Common myeloid progenitor, CD34-positive (primary cell): ENCODE measurements around the gene PCED1B.

Experiments
- CTCF ChIA-PET: fragments of 350-600 bp; sonication (Branson Sonifier 250); formaldehyde crosslinking; loops from one replicate; lab custom pipeline; 2021; ENCODE audit warnings: antibody characterized with exemption; lab: Charles Lee
- POLR2A ChIA-PET: fragments of 350-600 bp; sonication (Branson Sonifier 250); formaldehyde crosslinking; loops from one replicate; lab custom pipeline; 2021; ENCODE audit warnings: antibody characterized with exemption; lab: Charles Lee
- DNase-seq, 3 donors: peaks; one replicate each; pipeline versions ENCODE4 v3.0.0 to v3.0.0-alpha.2; 2013
- H3K27ac ChIP-seq, 2 experiments: 1 replicate in 1 of 2; 2 replicates in 1 of 2; pipeline ENCODE4 v1.7.0; 2013; ENCODE audit warnings: inconsistent platforms in 2 of 2, low read length in 2 of 2, mild to moderate bottlenecking in 2 of 2, low read depth in 1 of 2, moderate library complexity in 1 of 2; ENCODE audit not compliant: severe bottlenecking in 2 of 2, insufficient read depth in 1 of 2, poor library complexity in 1 of 2
- H3K27me3 ChIP-seq, 5 experiments: replicated peaks in 2 of 5; 1 replicate in 3 of 5; 2 replicates in 2 of 5; pipeline versions ENCODE4 v1.6.1 to v1.7.0; 2013; ENCODE audit warnings: low read length in 4 of 5, mild to moderate bottlenecking in 2 of 5, moderate library complexity in 2 of 5, inconsistent platforms in 1 of 5; ENCODE audit not compliant: insufficient read depth in 5 of 5, control insufficient read depth in 4 of 5
- H3K36me3 ChIP-seq, 4 experiments: 1 replicate in 2 of 4; 2 replicates in 2 of 4; pipeline versions ENCODE4 v1.6.1 to v1.7.0; 2013; ENCODE audit warnings: low read length in 3 of 4, control low read depth in 1 of 4, mild to moderate bottlenecking in 1 of 4; ENCODE audit not compliant: control insufficient read depth in 4 of 4, insufficient read depth in 4 of 4
- H3K4me1 ChIP-seq, 4 experiments: 1 replicate in 3 of 4; 2 replicates in 1 of 4; pipeline versions ENCODE4 v1.6.1 to v1.7.1; 2013; ENCODE audit warnings: low read length in 3 of 4, mild to moderate bottlenecking in 3 of 4, control low read depth in 1 of 4, inconsistent platforms in 1 of 4, moderate library complexity in 1 of 4; ENCODE audit not compliant: control insufficient read depth in 4 of 4, insufficient read depth in 4 of 4; ENCODE audit errors: control extremely low read depth in 1 of 4
- H3K4me3 ChIP-seq, 7 experiments: 1 replicate in 4 of 7; 2 replicates in 3 of 7; pipeline versions ENCODE4 v1.5.1 to v1.7.0; 2013; ENCODE audit warnings: mild to moderate bottlenecking in 7 of 7, low read length in 6 of 7, moderate library complexity in 6 of 7, inconsistent platforms in 2 of 7, low read depth in 2 of 7, control low read depth in 1 of 7; ENCODE audit not compliant: insufficient read depth in 4 of 7, control insufficient read depth in 1 of 7; ENCODE audit errors: extremely low read depth in 1 of 7
- H3K9me3 ChIP-seq, 5 experiments: 1 replicate in 4 of 5; 2 replicates in 1 of 5; pipeline versions ENCODE4 v1.6.1 to v1.7.1; 2013; ENCODE audit warnings: low read length in 4 of 5, mild to moderate bottlenecking in 2 of 5, inconsistent platforms in 1 of 5, low read depth in 1 of 5, moderate library complexity in 1 of 5; ENCODE audit not compliant: control insufficient read depth in 4 of 5, insufficient read depth in 2 of 5; ENCODE audit errors: control extremely low read depth in 1 of 5
- WGBS: methylation state at CpG from one replicate; pipeline ENCODE4 v1.1.5; 2013; ENCODE audit not compliant: insufficient coverage; 5-methylcytosine and 5-hydroxymethylcytosine counted together

Gene PCED1B

GRCh38 chr12:47066278-47067025 lies 13.0 kb upstream of the PCED1B start:
- 95% methylated on average over 5 of the region's 6 CpGs for WGBS

GRCh38 chr12:47067176-47067575 lies 12.2 kb upstream of the PCED1B start:
- DNase-seq = no peak
- no peaks in the 10 kb centered on the region for H3K27me3 ChIP-seq
- 100% methylated on average over 1 of the region's 1 CpG for WGBS
- H3K4me1 ChIP-seq = no peaks in the 10 kb centered on the region
- H3K27ac ChIP-seq = no peak overlapping the region
- H3K4me3 ChIP-seq = no peak overlapping the region
- CTCF ChIA-PET = interaction anchor here (4.9 kb wide), 1 partner anchor 12 kb away, joined by 23 read pairs; the partner anchor contains the start of genes AMIGO2 and PCED1B
- no peaks in the 10 kb centered on the region for H3K36me3 ChIP-seq
- POLR2A ChIA-PET = no interaction called here
- no peaks in the 10 kb centered on the region for H3K9me3 ChIP-seq

More at GRCh38 chr12:47066278-47067025, 13.0 kb upstream of the PCED1B start:
- H3K27me3 ChIP-seq = no peaks in the 10 kb centered on the region
- no peaks in the 10 kb centered on the region for H3K36me3 ChIP-seq
- no peaks in the 10 kb centered on the region for H3K4me1 ChIP-seq
- no peak for DNase-seq
- POLR2A ChIA-PET = interaction anchor here (0.6 kb wide), 1 partner anchor 21 kb away, joined by 3 read pairs; no protein-coding TSS in a partner anchor
- CTCF ChIA-PET = interaction anchor here (0.7 kb wide), 1 partner anchor 219 kb away, joined by 4 read pairs; no protein-coding TSS in a partner anchor
- no peak overlapping the region for H3K4me3 ChIP-seq
- H3K27ac ChIP-seq = no peak overlapping the region
- no peaks in the 10 kb centered on the region for H3K9me3 ChIP-seq

GRCh38 chr12:47067771-47068431 lies 11.5 kb upstream of the PCED1B start:
- Histone ChIP-seq H3K27ac (no peak overlapping the region), H3K4me3 (no peak overlapping the region), H3K9me3 (no peaks in the 10 kb centered on the region), H3K36me3 (no peaks in the 10 kb centered on the region), H3K27me3 (no peaks in the 10 kb centered on the region), H3K4me1 (no peaks in the 10 kb centered on the region)
- ChIA-PET CTCF (interaction anchor here (4.9 kb wide), 1 partner anchor 12 kb away, joined by 23 read pairs; the partner anchor contains the start of genes AMIGO2 and PCED1B), POLR2A (interaction anchor here (0.7 kb wide), 1 partner anchor 45 kb away, joined by 4 read pairs; no protein-coding TSS in a partner anchor)
- whole genome bisulfite sequencing = 100% methylated on average over 1 of the region's 5 CpGs
- no peak for DNase-seq

- no peaks in the 10 kb centered on the region for H3K36me3 ChIP-seq
- CTCF ChIA-PET = interaction anchor here (1.0 to 4.9 kb wide), 5 partner anchors 10 to 329 kb away, joined by 3 to 23 read pairs (median 4); partner anchors contain the start of genes AMIGO2 and PCED1B
- 94% methylated on average over 6 of the region's 6 CpGs for WGBS
- no peaks in the 10 kb centered on the region for H3K9me3 ChIP-seq
- POLR2A ChIA-PET = no interaction called here
- H3K27ac ChIP-seq = no peak overlapping the region
- H3K4me3 ChIP-seq = no peak overlapping the region
- H3K27me3 ChIP-seq = no peaks in the 10 kb centered on the region
- H3K4me1 ChIP-seq = no peaks in the 10 kb centered on the region
- no peak for DNase-seq
Measured at GRCh38 chr12:47068539-47068938, 10.9 kb upstream of the PCED1B start.

GRCh38 chr12:47070310-47070709 lies 9.1 kb upstream of the PCED1B start:
- Histone ChIP-seq H3K4me3 (no peak overlapping the region), H3K27me3 (peaks cover 0 to 1% (median 0%) of the 10 kb centered on the region in 5 experiments), H3K4me1 (no peaks in the 10 kb centered on the region), H3K36me3 (no peaks in the 10 kb centered on the region), H3K9me3 (no peaks in the 10 kb centered on the region), H3K27ac (no peak overlapping the region)
- POLR2A ChIA-PET = no interaction called here
- CTCF ChIA-PET = interaction anchor here (0.7 to 4.9 kb wide), 18 partner anchors 9 to 600 kb away, joined by 3 to 28 read pairs (median 3); partner anchors contain the start of genes AMIGO2 and PCED1B
- 100% methylated on average over 1 of the region's 1 CpG for WGBS
- no peak for DNase-seq

- ChIA-PET CTCF (interaction anchor here (0.6 to 4.9 kb wide), 17 partner anchors 8 to 599 kb away, joined by 3 to 28 read pairs (median 3); partner anchors contain the start of genes AMIGO2 and PCED1B), POLR2A (no interaction called here)
- H3K36me3 ChIP-seq = no peaks in the 10 kb centered on the region
- H3K9me3 ChIP-seq = no peaks in the 10 kb centered on the region
- no peak overlapping the region for H3K27ac ChIP-seq
- DNase-seq = peak; percentile 20 to 50 (median 47)
- H3K27me3 ChIP-seq = peaks cover 0 to 1% (median 0%) of the 10 kb centered on the region in 5 experiments
- no peaks in the 10 kb centered on the region for H3K4me1 ChIP-seq
- WGBS = 61% methylated on average over 3 of the region's 5 CpGs
- H3K4me3 ChIP-seq = no peak overlapping the region
Measured at GRCh38 chr12:47071241-47071852, 8.1 kb upstream of the PCED1B start.
